NB4 (cell line): Measurements from ENCODE around the gene TBX4.
"Not testable (repeated sequence)": the region's sequence is repeated elsewhere in the genome, so short reads cannot be mapped to it uniquely, and the experiment has no call there.

ENCODE experiments used
- DNase-seq: peaks from one replicate; pipeline ENCODE4 v3.0.0; 2010; ENCODE audit warnings: low read depth
- H3K4me3 ChIP-seq: one replicate; pipeline ENCODE4 v1.5.1; 2011; ENCODE audit warnings: mild to moderate bottlenecking, low read depth, low read length, moderate library complexity
- MYC ChIP-seq: IDR thresholded peaks from 2 replicates; pipeline ENCODE4 v1.6.1; 2011; ENCODE audit warnings: low read depth, low read length
- POLR2A ChIP-seq: IDR thresholded peaks from 2 replicates; pipeline ENCODE4 v1.6.1; 2011; ENCODE audit warnings: mild to moderate bottlenecking; ENCODE audit not compliant: insufficient read length; ENCODE audit errors: extremely low read depth
- TF ChIP-seq, protein P1 (sequence below): IDR thresholded peaks from one replicate; pipeline ENCODE4 v1.5.1; 2012; ENCODE audit warnings: low read depth, low read length
- TF ChIP-seq, protein P2 (sequence below): IDR thresholded peaks from 2 replicates; pipeline ENCODE4 v1.6.1; 2011; ENCODE audit warnings: low read depth, low read length

Gene TBX4

DNA sequence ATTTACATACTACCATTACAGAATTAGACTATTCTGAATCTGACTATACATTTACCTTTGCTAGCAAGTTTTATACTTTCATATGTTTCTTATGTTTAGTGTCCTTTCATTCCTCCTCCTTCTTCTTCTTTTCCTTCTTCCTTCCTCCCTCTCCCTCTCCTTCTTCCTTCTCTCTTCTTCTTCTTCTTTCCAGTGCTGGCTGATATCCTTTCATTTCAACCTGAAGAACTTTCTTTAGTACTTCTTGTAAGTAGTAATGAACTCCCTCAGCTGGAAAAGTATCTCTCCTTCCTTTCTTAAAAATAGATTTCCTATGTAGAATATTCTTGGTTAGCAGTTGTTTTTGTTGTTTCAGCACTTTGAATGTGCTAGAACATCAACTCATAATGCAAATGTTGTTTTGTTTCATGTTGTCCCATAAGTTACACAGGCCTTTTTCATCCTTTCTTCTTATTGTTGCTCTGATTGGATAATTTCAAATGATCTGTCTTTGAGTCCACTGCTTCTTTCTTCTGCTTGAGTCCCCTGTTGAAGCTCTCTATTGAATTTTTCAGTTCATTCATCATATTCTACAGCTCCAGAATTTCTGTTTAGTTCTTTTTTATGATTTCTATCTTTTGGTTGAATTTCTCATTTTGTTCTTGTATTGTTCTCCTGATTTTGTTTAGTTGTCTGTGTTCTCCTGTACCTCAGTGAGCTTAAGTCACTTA, 15.1 kb upstream of the TBX4 start:
- DNase-seq: no peak
- TF ChIP-seq, protein P1, sequence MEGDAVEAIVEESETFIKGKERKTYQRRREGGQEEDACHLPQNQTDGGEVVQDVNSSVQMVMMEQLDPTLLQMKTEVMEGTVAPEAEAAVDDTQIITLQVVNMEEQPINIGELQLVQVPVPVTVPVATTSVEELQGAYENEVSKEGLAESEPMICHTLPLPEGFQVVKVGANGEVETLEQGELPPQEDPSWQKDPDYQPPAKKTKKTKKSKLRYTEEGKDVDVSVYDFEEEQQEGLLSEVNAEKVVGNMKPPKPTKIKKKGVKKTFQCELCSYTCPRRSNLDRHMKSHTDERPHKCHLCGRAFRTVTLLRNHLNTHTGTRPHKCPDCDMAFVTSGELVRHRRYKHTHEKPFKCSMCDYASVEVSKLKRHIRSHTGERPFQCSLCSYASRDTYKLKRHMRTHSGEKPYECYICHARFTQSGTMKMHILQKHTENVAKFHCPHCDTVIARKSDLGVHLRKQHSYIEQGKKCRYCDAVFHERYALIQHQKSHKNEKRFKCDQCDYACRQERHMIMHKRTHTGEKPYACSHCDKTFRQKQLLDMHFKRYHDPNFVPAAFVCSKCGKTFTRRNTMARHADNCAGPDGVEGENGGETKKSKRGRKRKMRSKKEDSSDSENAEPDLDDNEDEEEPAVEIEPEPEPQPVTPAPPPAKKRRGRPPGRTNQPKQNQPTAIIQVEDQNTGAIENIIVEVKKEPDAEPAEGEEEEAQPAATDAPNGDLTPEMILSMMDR: no peak
- TF ChIP-seq MYC: no peak
- TF ChIP-seq POLR2A: no peak
- TF ChIP-seq, protein P2, sequence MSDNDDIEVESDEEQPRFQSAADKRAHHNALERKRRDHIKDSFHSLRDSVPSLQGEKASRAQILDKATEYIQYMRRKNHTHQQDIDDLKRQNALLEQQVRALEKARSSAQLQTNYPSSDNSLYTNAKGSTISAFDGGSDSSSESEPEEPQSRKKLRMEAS: no peak

DNA sequence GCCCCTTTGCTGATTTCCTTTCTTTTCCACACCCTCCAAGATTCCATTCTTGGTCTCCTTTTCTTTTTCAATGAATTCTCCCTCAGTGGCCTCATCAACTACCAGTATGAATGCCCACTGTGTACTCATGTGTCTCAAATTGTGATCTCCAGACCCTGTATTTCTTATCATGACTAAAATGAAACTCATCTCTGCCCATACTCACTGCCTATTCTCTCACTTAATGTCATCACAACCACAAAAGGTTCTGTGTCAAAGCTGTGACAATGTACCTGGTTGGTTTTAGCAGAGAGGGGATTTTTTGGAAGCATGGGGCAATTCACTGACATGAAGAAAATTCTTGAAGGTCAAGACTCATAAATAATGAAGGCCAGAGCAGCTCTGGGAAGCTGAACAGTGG, 11.5 kb upstream of the TBX4 start:
- no peak for DNase-seq
- no peak overlapping the region for H3K4me3 ChIP-seq
- TF ChIP-seq, protein P2: no peak
- TF ChIP-seq MYC (no peak), POLR2A (no peak)
- TF ChIP-seq, protein P1: no peak

More for the DNA sequence above, 15.1 kb upstream of the TBX4 start:
- no peak overlapping the region for H3K4me3 ChIP-seq

DNA sequence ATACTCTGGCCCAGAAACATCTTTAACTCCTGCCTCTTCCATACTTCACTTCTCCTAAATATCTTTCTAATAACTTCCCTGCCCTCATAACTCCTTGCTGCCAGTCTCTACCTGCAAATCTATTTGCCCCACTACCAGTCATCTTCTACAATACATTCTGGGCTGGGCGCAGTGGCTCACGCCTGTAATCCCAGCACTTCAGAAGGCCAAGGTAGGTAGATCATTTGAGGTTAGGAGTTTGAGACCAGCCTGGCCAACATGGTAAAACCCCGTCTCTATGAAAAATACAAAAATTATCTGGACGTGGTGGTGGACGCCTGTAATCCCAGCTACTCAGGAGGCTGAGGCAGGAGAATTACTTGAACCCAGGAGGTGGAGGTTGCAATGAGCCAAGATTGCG, 10.7 kb upstream of the TBX4 start:
- DNase-seq, H3K4me3 ChIP-seq: not testable (repeated sequence)

DNA sequence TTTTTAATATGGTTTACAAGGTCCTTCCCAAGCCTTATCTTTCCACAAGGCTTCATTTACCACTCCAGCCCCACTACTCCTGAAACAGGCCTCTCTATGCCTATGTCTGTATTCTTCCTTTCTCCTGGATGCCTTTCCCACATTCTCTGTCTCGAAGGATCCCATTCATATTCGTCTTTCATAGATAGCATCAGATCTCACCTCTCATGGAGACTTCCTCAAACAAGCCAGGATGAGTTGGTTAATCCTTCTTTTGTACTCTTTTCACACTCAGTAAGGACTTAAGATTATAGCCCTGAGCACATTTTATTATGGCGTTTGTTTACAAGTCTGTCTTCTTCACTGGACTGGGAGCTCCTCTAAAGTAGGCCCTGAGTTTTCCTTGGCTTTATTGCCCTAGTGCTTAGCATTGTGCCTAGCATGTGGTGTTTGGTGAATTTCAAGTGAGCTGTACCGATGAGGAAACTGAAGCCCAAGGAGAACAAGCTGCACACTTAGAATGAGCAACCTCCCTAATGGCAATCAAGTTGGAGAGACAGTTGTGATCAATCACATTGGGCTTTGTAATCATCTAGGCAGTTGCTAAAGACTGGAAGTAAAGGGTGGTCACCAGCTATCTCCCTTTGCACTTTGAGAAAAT, 10.0 kb upstream of the TBX4 start:
- no peak for TF ChIP-seq MYC
- TF ChIP-seq, protein P2: no peak
- no peak for TF ChIP-seq POLR2A
- TF ChIP-seq, protein P1: no peak
- H3K4me3 ChIP-seq: no peak overlapping the region
- no peak for DNase-seq

DNA sequence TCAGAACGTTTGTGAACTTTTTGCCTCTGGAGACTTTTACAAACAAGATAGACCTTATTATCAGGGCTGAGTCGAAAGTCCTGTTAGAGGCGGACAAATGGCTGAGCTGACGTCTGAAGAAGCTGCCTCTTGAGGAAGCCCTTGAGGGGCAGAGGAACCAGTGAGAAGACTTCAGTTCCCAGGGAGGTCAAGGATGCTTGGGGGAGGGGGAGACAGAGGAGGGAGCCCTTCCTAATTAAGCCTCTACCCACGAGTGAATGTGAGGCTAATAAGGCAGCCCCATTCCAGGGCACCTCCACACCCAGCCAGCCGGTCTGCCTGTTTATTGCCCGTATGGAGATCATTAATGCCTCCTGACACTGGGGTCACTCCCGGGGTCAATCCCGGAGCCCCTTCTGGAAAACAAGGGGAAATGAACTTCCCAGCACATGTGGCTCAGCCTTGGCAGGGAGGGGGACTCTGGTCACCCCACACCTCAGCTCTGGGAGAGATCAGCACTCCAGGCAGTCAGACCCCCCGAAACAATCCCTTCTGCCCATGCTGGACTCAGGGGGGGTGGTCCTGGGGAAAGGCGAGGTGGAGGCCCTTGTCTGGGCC, 9.2 kb upstream of the TBX4 start:
- H3K4me3 ChIP-seq: no peak overlapping the region
- TF ChIP-seq MYC (no peak), POLR2A (no peak)
- TF ChIP-seq, protein P2: no peak
- TF ChIP-seq, protein P1: no peak
- DNase-seq: no peak

DNA sequence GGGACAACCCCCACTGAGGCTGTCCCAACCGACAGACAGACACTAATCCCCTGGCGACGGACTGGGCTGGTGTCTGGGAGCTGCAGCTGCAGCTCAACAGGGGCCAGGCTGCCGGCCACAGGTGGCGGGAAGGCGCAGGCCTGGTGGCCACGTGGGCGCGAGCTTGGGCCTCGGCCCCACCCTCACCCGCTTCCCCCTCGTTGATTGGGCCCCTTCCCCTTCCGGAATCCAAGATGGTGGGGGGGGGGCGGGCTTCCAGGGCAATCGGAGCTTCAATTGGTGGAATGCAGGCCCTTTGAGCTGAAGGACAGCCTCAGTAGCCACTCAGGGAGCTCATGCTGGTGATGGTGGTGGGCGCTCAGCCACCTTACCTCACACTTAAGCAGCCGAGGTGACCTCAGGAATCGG, 8.7 kb upstream of the TBX4 start:
- TF ChIP-seq MYC (no peak), POLR2A (no peak)
- TF ChIP-seq, protein P1: no peak
- TF ChIP-seq, protein P2: no peak
- H3K4me3 ChIP-seq: no peak overlapping the region
- DNase-seq: no peak
